IPS DF 19.7 (cell line): Measurements from ENCODE around the gene ANO1.

Experiments used
- DNase-seq: peaks from one replicate; pipeline ENCODE4 v3.0.0-alpha.2; 2013; ENCODE audit warnings: low read depth, low spot score

ANO1 gene

DNA sequence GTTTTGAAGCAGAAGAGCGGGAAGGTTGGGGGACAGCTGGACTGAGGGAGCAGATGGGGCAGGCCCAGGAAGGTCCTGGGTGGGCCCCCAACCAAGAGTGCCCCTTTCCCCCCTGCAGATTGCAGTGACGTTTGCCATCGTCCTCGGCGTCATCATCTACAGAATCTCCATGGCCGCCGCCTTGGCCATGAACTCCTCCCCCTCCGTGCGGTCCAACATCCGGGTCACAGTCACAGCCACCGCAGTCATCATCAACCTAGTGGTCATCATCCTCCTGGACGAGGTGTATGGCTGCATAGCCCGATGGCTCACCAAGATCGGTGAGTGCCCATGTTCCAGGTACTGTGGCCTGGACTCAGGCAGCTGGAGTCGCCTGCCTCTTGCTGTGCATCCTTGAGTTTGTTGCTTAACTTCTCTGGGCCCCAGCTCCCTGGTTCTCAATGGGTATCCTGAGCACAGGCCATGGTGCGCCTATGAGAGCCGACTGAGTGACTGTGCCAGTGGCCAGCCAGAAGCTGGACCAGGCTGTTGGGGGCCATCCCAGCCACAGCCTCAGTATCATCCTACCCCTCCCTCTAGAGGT lies 83.0 kb downstream of the ANO1 start:
- DNase-seq, result no peak

DNA sequence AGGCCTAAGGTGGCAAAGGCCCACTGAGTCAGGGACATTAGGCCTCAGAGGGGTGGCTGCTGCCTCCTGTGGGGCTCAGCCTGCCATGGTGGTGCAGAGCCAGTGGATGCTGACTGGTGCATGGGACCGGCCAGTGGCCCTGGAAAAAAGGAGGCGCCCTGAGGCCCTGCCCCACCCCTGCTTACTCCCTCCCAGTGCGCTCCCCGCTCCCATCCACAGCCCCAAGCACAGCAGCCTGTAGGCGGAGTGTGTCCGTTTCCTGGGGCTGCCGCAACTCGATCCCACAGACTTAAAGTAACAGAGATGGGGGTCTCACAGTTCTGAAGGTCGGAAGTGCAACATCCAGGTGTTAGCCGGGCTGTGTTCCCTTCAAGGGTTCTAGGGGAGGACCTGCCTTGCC lies 86.6 kb downstream of the ANO1 start:
- DNase-seq, result no peak

DNA sequence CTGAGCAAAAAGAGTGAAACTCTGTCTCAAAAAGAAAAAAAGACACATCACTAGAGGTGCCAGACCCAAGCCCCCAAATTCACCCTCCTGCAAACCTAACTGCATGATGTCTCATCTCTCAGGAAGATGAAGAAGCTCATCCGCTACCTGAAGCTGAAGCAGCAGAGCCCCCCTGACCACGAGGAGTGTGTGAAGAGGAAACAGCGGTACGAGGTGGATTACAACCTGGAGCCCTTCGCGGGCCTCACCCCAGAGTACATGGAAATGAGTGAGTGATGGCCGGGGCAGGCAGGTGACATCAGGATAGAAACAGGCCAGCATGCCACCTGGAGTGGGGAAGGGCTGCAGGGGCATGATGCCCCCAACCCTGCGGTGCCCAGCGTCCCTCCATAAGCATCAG lies 89.0 kb downstream of the ANO1 start:
- no peak for DNase-seq

DNA sequence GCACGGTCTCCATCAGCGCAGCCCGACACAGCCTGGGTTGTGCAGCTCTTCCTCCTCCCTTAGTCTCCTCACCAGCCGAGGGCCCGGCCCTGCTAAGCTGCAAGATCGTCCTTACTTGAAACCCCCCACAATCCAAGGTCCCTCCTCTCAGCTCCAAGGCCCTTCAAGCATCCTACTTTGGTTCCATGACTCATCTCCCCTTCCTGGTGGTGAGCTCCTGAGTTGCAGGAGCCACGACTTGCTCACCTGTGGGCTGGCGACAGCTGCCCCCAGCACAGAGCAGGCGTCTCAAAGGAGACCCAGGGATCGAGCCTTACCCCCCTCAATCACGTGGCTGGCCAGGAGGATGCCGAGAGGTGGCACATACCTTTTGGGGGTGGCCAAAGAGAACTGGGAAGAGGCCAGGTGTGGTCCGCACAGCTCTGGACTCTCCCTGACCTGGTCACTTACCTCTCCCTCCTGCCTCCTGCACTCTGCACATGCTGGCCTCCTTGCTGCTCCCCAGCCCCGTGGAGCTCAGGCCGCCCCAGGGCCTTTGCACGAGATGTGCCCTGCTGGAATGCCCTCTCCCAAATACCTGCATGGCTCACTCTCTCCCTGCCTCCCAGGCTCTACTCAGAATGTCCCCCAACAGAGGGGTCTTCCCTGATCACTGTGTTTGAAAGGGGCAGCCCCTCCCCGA lies 89.7 kb downstream of the ANO1 start:
- no peak for DNase-seq

DNA sequence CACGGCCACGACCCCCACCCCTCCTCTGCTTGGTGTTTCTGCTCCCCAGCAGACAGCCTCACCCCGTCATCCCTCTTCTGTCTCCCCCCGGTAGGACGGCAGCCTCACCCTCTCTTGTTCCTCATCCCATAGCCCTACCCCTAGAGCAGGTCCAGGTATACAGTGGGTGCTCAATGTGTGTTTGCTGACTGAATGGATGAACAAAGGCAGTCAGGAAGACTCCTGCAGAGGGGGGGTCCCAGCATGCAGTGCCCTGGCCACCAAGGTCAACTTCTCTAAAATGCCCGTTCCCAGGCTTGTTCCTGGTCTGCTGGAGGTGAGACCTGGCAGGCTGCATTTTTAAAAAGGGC lies 90.3 kb downstream of the ANO1 start:
- DNase-seq, result no peak

DNA sequence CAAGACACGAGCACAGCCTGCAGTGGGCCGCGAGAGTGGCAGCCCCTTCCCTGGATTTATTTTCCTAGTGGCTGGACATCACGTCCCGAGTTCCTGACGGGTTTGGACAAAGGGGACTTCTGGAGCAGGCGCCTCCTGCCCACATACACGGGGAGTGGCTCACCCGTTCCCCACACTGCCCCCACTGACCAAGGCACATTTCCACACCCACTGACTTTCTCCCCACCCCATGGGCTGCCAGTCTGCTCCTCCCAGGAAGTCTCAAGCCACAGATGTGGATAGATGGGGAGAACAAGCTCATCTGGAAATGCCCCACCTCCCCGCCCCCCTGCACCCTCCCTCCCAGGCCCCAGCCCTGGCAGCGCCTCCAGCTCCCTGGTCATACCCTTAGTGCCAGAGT lies 91.0 kb downstream of the ANO1 start:
- no peak for DNase-seq

DNA sequence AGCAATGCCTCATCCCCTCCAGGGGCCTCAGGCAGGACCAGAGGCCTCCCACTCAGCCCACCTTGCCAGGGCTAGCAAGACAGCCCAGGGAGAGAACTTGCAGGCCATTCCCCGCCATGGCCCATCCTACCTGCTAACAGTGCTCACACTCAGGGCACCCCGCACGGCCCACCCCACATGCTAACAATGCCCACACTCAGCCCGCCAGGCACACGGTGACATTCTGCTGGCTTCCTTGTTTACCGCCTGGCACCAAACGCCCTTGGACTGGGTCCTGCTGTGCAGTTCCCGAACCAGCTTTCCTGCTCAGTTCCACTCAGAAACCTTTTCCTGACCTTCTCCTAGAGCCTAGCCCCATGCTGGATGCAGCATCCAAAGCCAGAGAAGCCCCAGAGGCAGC lies 91.5 kb downstream of the ANO1 start:
- DNase-seq, result no peak

DNA sequence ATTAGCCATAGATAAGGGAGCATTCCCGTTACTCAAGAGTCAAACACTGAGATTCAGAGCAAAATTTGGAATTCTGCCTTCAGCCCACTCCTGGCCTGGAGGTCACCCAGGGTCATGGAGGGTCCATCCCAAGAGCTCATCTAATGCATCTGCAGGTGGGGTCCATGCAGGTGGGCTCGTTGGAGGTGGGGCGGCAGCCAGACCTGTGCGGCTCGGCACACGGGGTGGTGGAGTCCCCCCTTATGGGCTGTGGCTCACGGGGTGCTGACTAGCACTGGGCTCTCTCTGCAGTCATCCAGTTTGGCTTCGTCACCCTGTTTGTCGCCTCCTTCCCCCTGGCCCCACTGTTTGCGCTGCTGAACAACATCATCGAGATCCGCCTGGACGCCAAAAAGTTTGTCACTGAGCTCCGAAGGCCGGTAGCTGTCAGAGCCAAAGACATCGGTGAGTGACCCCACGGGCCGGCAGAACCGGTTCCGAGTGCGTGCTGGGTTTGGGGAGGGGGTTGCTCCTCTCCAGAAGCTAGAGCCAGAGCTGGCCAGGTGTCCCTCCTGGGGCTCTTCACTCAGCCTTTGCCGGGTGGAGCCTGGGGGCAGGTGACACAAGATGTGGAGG lies 92.6 kb downstream of the ANO1 start:
- DNase-seq, result no peak

DNA sequence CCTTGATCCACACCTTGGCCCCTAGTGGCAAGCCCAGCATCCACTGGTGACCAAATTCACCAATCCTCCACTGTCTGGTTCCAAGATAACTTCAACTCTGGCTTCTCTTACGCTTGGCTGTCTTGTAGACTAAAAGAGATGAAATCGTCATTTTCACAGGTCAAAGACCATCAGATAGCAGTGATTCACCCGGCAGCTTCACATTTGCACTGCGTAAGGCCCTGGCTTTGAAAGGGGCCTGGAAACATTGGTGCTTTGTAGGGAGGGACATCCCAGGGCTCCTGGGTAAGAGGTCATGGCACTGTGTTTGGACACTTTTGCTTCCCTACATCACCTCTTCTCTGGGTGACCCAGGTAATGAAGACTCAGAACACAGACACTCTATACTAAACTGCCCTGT lies 94.9 kb downstream of the ANO1 start:
- no peak for DNase-seq

DNA sequence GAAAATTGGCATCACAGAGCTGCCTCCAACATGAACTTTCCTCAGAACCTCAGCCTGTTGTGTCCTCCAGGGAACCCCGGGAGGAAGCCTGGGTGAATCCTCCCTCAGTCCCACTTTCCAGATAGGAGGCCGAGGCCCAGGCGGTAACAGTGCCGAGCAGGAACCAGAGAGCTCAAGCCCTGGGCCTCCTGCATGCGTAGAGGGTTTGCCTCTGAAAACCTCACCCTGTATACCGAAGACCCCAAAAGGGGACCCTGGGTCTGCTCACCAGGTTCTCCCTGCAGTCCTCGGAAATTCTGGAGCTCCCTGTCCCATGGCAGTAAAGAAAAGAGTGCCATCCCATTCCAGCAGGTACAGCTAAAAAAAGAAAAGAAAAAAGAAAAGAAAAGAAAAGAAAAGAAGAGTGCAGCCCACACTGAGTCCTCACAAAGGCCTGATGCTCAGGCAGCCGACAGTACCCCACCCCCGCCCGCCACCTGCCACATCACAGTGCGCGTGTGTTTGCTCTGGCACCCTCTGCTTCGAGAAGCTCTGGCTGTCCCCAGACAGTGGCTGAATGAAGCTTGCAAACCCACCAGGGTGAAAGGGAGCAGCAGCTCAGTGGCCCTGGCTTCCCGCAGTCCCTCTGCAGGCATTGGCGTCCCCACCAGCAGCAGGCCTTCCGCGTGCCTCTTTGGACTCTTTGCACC lies 96.6 kb downstream of the ANO1 start:
- no peak for DNase-seq

DNA sequence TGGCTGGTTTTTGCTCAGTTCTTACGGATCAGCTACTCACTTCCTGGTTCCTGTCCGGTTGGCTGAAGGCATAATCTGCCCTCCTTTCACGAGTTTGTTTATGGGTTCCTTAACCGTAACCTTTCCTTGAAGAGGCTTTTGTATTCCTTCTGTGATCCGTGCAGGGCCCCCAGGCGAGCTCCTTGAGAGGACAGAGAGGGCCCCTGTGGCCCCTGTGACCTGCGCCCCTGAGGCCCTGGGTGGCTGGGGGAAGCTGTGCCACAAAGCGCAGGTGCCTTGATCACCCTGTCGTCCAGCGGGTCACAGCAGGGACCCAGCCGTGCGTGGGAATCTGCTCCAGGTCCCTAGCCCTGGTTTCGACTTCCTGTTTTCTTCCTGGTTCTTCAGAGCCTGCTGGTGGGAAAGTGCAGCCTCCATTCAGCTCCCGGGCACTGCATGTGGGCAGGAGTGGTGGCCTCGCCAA lies 97.2 kb downstream of the ANO1 start:
- no peak for DNase-seq

DNA sequence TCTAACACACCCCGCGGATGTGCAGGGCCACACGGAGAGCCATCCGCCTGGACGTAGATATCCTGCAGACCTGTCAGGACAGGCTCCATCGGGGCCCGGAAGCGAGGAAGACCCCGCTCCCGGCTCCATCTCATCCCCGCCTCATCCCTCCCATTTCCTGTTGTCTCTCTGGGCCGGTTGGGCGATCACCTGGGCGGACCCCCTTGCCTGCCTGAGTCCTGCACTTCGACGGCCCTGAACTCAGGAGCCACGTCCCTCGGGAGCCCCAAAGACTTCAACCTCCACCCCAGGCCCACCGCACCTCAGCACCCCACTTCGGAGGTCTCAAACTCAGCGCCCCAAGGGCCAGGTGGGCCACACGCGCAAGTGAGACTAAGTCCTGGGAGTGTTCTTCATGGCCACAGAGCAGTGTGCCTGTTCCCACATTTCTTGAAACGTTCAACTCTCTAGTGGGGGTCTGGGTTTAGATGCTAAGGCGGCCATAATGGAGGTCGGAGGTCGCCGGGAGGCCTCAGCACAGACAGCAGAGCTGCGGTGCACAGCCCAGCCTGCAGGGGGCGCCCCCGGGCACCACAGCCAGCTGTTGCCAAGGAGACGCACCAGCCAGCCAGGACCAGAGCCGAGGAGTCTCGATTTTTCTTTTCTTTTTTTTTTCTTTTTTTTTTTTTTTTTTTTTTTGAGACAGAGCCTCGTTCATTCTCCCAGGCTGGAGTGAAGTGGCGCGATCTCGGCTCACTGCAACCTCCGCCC lies 99.0 kb downstream of the ANO1 start:
- DNase-seq, result no peak

DNA sequence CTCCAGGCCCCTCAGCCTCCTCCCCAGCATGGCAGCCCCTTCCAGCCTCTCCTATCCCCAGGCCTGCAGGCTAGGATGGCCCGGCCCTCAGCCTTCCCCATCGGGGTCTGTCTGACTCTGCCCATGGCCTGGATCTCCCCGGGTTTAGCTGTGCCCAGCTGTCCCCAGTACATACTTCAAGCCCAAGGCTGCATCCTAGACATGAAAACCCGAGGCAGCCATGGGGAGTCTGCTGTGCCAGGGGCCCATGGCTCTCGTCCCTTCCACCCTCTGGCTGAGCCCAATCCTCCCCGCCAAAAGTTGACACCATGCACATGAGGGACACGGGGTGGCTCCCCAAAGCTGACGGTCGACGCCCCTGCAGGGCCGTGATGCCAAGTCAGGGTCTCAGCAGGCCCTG lies 102.8 kb downstream of the ANO1 start:
- DNase-seq, result no peak

DNA sequence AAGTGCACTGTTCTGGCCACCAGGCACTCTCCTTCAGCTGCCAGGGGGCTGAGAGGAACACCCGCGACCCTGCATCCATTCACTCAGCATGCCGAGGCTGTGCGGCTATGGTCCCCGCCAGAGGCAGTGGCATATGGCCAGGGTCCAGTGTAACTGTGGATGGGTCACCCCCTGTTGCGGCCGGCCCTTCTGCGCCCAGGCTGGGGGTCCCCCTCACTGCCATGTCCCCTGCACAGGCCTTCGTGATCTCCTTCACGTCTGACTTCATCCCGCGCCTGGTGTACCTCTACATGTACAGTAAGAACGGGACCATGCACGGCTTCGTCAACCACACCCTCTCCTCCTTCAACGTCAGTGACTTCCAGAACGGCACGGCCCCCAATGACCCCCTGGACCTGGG lies 104.1 kb downstream of the ANO1 start:
- DNase-seq, result no peak

DNA sequence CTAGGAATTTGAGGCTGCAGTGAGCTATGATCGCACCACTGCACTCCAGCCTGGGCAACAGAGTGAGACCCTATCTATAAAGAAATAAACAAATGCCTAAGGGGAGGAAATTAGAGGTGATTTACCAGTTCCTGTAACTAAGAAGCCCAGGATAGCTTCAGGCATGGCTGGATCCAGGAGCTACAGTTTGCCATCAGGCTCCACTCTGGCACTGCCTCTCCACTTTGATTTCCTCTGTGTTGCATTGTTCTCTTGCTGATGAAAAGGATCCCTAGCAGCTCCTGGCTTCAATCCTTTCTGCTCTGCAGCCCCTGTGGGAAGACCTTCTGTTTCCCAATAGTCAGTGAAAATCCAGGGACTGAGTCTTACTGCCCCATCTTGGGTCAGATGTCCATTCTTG lies 104.9 kb downstream of the ANO1 start:
- no peak for DNase-seq

DNA sequence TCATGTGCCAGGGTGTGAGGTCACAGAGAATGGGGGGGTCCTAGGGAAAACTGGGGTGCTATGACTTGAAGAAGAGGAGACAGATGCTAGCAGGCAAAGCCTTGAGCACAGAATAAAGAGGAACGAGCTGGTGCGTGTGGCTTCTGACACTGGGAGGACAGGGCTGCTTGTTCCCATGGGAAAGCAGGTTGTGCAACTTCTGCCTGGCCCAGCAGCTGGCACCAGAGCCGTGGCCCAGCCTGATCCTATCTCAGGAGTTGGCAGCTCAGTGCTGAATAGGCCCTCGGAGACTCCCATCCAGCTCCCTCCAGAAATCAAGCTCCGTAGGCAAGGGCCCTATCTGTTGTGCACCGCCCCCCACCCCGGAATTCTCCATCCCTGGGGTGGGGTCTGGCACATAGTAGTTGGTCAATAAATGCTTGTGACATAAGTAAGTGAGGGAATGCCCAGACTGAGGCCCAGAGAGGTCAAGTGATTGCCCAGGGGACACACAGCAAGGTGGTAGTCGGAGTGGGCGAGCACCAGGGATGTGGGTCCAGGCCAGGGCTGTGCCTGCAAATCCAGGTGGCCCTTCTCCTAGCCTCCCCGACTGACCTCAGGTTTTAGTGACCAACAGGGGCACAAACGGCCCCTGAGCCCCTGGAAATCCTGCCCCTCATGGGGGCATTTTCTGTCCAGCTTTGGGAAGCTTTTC lies 105.5 kb downstream of the ANO1 start:
- DNase-seq, result no peak

DNA sequence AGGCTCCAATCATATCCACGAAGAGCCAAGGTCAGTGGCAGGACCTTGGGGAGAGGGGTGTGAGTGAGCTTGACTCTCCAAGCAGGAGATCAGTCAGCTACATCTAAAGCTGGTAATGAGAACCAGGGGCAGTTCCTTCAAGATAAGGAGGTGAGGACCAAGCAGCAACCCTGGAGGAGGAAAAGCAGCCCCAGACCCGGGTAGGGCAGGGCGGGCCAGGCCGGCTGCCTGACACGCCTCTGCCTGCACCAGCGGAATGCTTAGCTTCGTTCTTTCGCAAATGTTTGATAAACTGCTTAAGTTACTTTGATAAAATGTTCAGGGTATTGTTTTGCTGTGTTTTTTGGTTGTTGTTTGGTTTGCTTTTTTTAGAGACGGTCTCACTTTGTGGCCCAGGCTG lies 106.3 kb downstream of the ANO1 start:
- DNase-seq, result no peak

DNA sequence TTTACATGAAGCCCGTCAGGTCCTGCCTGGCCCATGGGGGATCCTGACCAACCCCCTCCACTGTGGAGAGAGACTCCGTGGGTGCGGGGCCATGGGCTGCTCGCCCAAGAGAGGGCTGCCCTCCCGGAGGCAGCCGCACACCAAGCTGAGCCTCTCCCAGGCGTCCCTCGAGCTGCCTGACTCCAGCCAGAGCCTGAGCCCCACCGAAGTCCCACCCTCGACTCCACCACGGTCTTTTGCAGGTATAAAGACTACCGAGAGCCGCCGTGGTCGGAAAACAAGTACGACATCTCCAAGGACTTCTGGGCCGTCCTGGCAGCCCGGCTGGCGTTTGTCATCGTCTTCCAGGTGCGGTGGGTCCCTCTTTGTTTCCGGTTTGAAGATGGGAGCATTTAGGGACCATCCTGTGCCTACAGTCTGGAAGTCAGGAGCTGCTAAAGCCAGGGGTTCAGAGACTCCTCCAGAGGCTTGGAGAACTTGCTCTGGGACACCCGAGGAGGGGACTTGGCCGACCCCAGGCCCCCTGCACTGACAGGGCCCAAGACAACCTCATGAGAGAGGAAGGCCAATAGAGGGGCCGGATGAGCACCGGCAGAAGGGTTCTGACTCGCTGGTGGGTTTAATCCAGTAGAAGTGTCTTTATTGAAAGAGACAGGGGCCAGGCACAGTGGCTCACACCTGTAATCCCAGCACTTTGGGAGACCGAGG lies 107.4 kb downstream of the ANO1 start:
- no peak for DNase-seq

DNA sequence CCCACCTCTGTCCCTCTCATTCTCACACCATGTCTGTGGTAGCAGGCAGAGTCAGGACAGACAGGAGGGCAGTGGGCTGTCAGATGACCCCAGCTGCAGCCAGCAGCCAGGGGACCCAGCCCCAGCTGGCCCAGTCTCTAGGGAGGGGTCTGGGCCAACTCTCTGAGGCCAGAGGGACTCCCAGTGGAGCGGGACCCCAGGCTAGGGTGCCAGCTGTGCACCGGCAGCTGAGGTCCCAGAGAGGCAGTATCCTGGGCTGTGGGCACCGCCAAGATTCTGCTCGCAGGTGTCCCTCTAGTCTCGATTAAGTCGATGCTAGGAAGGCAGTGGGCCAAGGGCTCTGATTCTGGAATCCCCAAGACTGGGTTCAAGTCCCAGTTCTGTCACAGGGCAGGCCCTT lies 108.3 kb downstream of the ANO1 start:
- DNase-seq, result no peak

DNA sequence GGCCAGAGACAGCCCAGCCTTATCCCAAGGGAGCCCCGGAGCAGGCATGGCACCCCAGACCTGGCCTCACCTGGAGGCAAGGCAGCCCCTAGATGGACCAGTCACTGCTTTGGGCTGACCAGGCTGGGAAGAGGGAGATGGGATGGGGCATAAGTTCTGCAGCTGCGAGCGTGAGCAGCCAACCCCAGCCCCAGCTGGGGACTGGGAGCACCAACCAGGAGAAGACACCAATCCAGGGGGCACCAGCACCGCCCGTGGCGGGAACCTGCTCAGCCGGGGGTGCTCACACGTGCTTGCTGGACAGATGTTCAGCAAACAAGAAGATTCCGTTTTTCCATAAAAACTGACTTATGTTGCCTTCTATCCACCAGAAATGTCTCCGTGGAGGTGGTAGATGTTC lies 108.8 kb downstream of the ANO1 start:
- no peak for DNase-seq

DNA sequence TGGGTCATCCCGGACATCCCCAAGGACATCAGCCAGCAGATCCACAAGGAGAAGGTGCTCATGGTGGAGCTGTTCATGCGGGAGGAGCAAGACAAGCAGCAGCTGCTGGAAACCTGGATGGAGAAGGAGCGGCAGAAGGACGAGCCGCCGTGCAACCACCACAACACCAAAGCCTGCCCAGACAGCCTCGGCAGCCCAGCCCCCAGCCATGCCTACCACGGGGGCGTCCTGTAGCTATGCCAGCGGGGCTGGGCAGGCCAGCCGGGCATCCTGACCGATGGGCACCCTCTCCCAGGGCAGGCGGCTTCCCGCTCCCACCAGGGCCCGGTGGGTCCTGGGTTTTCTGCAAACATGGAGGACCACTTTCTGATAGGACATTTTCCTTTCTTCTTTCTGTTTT lies 109.7 kb downstream of the ANO1 start:
- DNase-seq, result no peak
